ENCODE results near the gene ZBTB34.

The ZBTB34 gene

DNA sequence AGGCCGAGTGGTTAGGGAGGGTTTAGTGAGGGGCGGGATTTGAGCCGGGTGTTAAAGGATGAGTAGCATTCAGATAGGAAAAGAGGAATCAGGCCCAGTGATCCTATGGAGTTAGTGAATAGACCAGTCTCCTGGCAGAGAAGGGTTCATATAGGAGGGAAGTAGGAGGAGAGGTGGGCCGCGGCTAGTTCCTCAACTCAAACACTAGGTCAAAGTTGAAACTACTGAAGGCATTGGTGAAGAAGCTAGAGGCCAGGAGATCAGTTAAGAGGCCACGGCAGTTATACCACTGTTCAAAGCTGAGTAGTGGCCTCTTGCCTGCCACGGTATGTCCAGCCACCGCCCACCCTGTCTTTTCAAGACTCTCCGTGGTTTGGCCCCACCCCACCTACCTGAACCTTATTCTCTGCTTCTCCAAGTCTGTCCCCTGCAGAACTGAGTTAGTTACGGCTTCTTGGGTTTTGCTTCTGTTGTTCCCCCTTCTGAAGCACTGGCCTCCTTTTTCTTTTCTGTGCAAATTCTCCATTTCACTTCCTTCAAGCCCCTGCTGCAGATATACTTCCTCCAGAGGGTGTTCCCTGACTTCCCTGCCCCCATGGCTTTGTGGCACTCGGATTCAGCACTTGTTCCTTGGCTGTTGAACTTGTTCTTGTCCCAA lies 1.8 kb downstream of the ZBTB34 start:
- no peak for TF ChIP-seq EZH2phosphoT487 (IDR thresholded peaks at IDR 0.05; ENCODE audit: borderline replicate concordance, low read length)
- TF ChIP-seq, protein P1, sequence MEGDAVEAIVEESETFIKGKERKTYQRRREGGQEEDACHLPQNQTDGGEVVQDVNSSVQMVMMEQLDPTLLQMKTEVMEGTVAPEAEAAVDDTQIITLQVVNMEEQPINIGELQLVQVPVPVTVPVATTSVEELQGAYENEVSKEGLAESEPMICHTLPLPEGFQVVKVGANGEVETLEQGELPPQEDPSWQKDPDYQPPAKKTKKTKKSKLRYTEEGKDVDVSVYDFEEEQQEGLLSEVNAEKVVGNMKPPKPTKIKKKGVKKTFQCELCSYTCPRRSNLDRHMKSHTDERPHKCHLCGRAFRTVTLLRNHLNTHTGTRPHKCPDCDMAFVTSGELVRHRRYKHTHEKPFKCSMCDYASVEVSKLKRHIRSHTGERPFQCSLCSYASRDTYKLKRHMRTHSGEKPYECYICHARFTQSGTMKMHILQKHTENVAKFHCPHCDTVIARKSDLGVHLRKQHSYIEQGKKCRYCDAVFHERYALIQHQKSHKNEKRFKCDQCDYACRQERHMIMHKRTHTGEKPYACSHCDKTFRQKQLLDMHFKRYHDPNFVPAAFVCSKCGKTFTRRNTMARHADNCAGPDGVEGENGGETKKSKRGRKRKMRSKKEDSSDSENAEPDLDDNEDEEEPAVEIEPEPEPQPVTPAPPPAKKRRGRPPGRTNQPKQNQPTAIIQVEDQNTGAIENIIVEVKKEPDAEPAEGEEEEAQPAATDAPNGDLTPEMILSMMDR (IDR thresholded peaks at IDR 0.05; ENCODE audit: low read depth, low read length, poor library complexity, severe bottlenecking), result no peak
- Histone ChIP-seq H3K4me2 (ENCODE audit: low read length) (peak overlapping the region; percentile 98), H3K4me3 (ENCODE audit: low read length) (peak overlapping the region; percentile 74), H3K4me1 (ENCODE audit: control insufficient read depth, low read length) (peaks cover 34% of the 10 kb centered on the region), H3K36me3 (ENCODE audit: control insufficient read depth, low read length) (peaks cover 35% of the 10 kb centered on the region), H4K20me1 (ENCODE audit: control insufficient read depth, insufficient read depth, low read depth, low read length) (peaks cover 4% of the 10 kb centered on the region; the same call in 1 of the 2 replicates), H3K9me2 (replicated peaks; ENCODE audit: control insufficient read depth, low read length) (no peaks in the 10 kb centered on the region), H3K27me3 (ENCODE audit: control insufficient read depth, low read length) (peaks cover 11% of the 10 kb centered on the region; the same call in 1 of the 2 replicates), H3F3A (ENCODE audit: control insufficient read depth, insufficient read depth) (peaks cover 15% of the 10 kb centered on the region), H3K79me2 (ENCODE audit: control insufficient read depth, low read length) (peaks cover 48% of the 10 kb centered on the region), H3K27ac (ENCODE audit: low read depth, low read length) (peak overlapping the region; percentile 71), H3K9me3 (ENCODE audit: control insufficient read depth, insufficient read depth, low read length) (no peaks in the 10 kb centered on the region)

DNA sequence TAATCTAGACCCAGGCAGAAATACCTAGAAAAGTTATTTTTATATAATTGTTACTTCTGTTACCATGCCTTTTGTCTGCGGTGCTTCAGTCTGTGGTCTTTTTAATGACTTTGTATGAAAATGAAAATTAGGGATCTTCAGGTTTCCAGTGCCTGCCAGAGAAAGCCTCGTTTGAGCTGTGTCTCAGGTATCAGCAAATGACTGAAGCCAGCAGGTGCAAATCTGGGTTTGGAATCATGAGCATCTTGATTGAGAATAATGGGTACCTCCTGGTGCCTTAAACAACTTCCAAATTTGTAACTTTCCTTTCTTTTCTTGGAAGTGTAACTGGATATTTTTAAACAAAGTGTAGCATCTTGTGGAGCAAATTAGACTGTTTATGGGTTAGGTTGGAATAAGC lies 4.3 kb downstream of the ZBTB34 start:
- Histone ChIP-seq H3K36me3 (ENCODE audit: control insufficient read depth, low read length) (peaks cover 35% of the 10 kb centered on the region), H3K4me2 (ENCODE audit: low read length) (no peak overlapping the region), H3K4me3 (ENCODE audit: low read length) (no peak overlapping the region), H3K79me2 (ENCODE audit: control insufficient read depth, low read length) (peaks cover 70% of the 10 kb centered on the region), H3K27ac (ENCODE audit: low read depth, low read length) (no peak overlapping the region), H3K9me2 (replicated peaks; ENCODE audit: control insufficient read depth, low read length) (no peaks in the 10 kb centered on the region), H3K4me1 (ENCODE audit: control insufficient read depth, low read length) (peaks cover 27% of the 10 kb centered on the region), H3F3A (ENCODE audit: control insufficient read depth, insufficient read depth) (peaks cover 15% of the 10 kb centered on the region), H3K9me3 (ENCODE audit: control insufficient read depth, insufficient read depth, low read length) (no peaks in the 10 kb centered on the region), H4K20me1 (ENCODE audit: control insufficient read depth, insufficient read depth, low read depth, low read length) (peaks cover 4% of the 10 kb centered on the region; the same call in 1 of the 2 replicates), H3K27me3 (ENCODE audit: control insufficient read depth, low read length) (no peaks in the 10 kb centered on the region)
- no peak for TF ChIP-seq EZH2phosphoT487 (IDR thresholded peaks at IDR 0.05; ENCODE audit: borderline replicate concordance, low read length)
- TF ChIP-seq, protein P1 (IDR thresholded peaks at IDR 0.05; ENCODE audit: low read depth, low read length, poor library complexity, severe bottlenecking), result no peak

DNA sequence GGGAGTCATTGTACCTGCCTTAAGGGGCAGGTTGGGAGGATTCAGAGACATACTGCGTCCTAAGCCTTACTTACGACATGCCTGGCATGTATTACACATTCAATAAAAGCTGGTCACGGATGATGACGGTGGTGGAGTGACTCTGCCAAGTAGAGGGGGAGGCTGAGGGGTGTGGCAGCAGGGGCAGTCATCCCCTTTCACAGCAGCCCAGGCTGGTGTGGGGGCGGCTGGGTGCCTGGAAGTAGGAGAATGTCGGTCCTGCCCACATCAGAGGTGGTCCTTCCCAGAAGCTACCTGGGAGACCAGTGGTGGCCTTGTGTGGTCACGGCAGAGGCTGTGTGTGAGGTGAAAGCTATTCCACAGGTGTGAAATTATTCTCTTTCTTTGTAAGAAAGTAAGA lies 8.9 kb downstream of the ZBTB34 start:
- Histone ChIP-seq H3K79me2 (ENCODE audit: control insufficient read depth, low read length) (peaks cover 42% of the 10 kb centered on the region), H3F3A (ENCODE audit: control insufficient read depth, insufficient read depth) (0 out of 2 replicates have a peak, but pooled peaks cover 2% of the 10 kb centered on the region)

More for the DNA sequence above, 8.9 kb downstream of the ZBTB34 start:
- Histone ChIP-seq H4K20me1 (ENCODE audit: control insufficient read depth, insufficient read depth, low read depth, low read length) (0 out of 2 replicates have a peak, but pooled peaks cover 3% of the 10 kb centered on the region), H3K9me2 (replicated peaks; ENCODE audit: control insufficient read depth, low read length) (no peaks in the 10 kb centered on the region), H3K9me3 (ENCODE audit: control insufficient read depth, insufficient read depth, low read length) (no peaks in the 10 kb centered on the region), H3K4me1 (ENCODE audit: control insufficient read depth, low read length) (peaks cover 4% of the 10 kb centered on the region; the same call in 1 of the 2 replicates), H3K4me2 (ENCODE audit: low read length) (no peak overlapping the region), H3K4me3 (ENCODE audit: low read length) (no peak overlapping the region), H3K27ac (ENCODE audit: low read depth, low read length) (no peak overlapping the region), H3K36me3 (ENCODE audit: control insufficient read depth, low read length) (peaks cover 16% of the 10 kb centered on the region), H3K27me3 (ENCODE audit: control insufficient read depth, low read length) (no peaks in the 10 kb centered on the region)
- TF ChIP-seq, protein P1 (IDR thresholded peaks at IDR 0.05; ENCODE audit: low read depth, low read length, poor library complexity, severe bottlenecking), result no peak
- TF ChIP-seq EZH2phosphoT487 (IDR thresholded peaks at IDR 0.05; ENCODE audit: borderline replicate concordance, low read length), result no peak

All from DOHH2 (cell line).